Cardiac muscle cell (in vitro differentiated cells and primary cell): Measurements from ENCODE around the gene CHRD. TPM values are rescaled to one million over a fixed set of nuclear protein-coding genes. Genes with fewer than 3 reads are reported as not detected.
"Not testable (repeated sequence)": the region's sequence is repeated elsewhere in the genome, so short reads cannot be mapped to it uniquely, and the experiment has no call there.

Experiments used
- DNase-seq, 2 donors: peaks; one replicate each; pipeline versions ENCODE4 v3.0.0 to v3.0.0-alpha.2; 2010 to 2017; ENCODE audit warnings: low read depth in 1 of 2, low spot score in 1 of 2
- H3K27ac ChIP-seq: fragments of 200-600 bp; sonication (generic); 2 replicates; pipeline ENCODE4 v1.5.1; 2016
- H3K27me3 ChIP-seq: fragments of 200-600 bp; sonication (generic); 2 replicates; pipeline ENCODE4 v1.6.0; 2016; ENCODE audit warnings: control low read depth
- H3K36me3 ChIP-seq: fragments of 200-600 bp; sonication (generic); 2 replicates; pipeline ENCODE4 v1.5.1; 2016; ENCODE audit warnings: control low read depth
- H3K4me1 ChIP-seq: fragments of 200-600 bp; sonication (generic); 2 replicates; pipeline ENCODE4 v1.8.1; 2017; ENCODE audit warnings: low read depth, mild to moderate bottlenecking, mixed run types
- H3K4me3 ChIP-seq: fragments of 200-600 bp; sonication (generic); 2 replicates; pipeline ENCODE4 v1.5.1; 2016; ENCODE audit warnings: mild to moderate bottlenecking
- H3K9me3 ChIP-seq: fragments of 200-600 bp; sonication (generic); 2 replicates; pipeline ENCODE4 v1.5.1; 2017; ENCODE audit warnings: low read depth, mild to moderate bottlenecking, control low read depth
- polyA plus RNA-seq: library from polyadenylated mRNA; unstranded; fragments of >200 nt; fragmentation: Nextera tagmentation; extraction: Ambion mirVana; gene quantifications from 2 replicates; pipeline ENCODE4 v1.2.1, GENCODE V29; 2016
- total RNA-seq: library from RNA; depleted of rRNA; stranded (reverse); fragments of >200 nt; gene quantifications from 2 replicates; pipeline ENCODE4 v1.2.3, GENCODE V29; 2016
- TF ChIP-seq, protein P1 (sequence below): IDR thresholded peaks from 2 replicates; pipeline ENCODE4 v1.5.1; 2012; ENCODE audit warnings: low read depth, mild to moderate bottlenecking, low read length

Gene CHRD
- total and polyA plus RNA-seq, 2 experiments from 2014 or later: 10.8 to 33.0 TPM

DNA sequence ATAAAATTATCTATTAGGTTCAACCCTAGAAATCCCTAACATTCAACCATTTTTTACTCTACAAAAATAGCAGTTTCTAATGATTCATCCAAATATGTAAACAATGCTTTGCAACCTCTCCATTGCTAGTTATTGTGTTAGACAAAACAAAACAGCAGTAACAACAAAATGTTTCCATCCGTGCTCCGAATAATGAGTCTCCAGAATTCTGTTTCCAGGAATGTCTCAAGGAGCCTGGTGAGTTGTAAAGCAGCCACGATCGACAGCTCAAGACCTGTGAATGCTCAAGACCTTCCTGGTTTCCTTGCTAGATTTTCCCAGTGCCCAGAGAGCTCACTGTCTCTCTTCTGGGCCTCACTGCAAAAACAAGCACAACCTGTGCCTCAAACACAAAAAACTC, 49.9 kb downstream of the CHRD start:
- no peak overlapping the region for H3K4me3 ChIP-seq
- no peak overlapping the region for H3K27ac ChIP-seq
- no peaks in the 10 kb centered on the region for H3K4me1 ChIP-seq
- TF ChIP-seq, protein P1, sequence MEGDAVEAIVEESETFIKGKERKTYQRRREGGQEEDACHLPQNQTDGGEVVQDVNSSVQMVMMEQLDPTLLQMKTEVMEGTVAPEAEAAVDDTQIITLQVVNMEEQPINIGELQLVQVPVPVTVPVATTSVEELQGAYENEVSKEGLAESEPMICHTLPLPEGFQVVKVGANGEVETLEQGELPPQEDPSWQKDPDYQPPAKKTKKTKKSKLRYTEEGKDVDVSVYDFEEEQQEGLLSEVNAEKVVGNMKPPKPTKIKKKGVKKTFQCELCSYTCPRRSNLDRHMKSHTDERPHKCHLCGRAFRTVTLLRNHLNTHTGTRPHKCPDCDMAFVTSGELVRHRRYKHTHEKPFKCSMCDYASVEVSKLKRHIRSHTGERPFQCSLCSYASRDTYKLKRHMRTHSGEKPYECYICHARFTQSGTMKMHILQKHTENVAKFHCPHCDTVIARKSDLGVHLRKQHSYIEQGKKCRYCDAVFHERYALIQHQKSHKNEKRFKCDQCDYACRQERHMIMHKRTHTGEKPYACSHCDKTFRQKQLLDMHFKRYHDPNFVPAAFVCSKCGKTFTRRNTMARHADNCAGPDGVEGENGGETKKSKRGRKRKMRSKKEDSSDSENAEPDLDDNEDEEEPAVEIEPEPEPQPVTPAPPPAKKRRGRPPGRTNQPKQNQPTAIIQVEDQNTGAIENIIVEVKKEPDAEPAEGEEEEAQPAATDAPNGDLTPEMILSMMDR: no peak
- no peaks in the 10 kb centered on the region for H3K36me3 ChIP-seq
- no peaks in the 10 kb centered on the region for H3K27me3 ChIP-seq
- H3K9me3 ChIP-seq: no peaks in the 10 kb centered on the region
- DNase-seq: no peak

DNA sequence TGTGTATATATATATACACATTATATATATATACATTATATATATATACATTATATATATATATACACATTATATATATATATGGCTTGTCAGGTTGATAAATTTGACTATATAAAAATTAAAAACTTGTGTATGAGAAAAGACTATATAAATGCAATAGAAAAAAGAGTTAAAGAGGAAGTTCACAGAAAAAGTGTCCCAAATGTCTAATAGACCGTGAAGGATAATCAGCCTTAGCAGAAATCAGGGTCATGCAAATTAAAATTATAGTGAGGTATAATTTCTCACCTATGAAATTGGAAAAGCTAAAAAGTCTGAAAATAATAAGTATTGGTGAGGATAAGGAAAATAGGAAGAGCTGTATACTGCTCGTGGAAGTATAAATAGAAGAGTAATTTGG, 51.1 kb downstream of the CHRD start:
- no peak for DNase-seq

DNA sequence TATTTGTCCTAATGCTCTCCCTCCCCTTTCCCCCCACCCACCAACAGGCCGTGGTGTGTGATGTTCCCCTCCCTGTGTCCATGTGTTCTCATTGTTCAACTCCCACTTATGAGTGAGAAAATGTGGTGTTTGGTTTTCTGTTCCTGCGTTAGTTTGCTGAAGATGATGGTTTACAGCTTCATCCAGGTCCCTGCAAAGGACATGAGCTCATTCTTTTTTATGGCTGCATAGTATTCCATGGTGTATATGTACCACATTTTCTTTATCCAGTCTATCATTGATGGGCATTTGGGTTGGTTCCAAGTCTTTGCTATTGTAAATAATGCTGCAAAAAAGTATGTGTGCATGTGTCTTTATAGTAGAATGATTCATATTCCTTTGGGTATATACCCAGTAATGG, 53.3 kb downstream of the CHRD start:
- H3K4me1 ChIP-seq, DNase-seq, H3K36me3 ChIP-seq, H3K4me3 ChIP-seq, H3K27ac ChIP-seq, H3K9me3 ChIP-seq, H3K27me3 ChIP-seq: not testable (repeated sequence)

More for the DNA sequence above, 51.1 kb downstream of the CHRD start:
- H3K27me3 ChIP-seq: no peaks in the 10 kb centered on the region
- H3K36me3 ChIP-seq: no peaks in the 10 kb centered on the region
- TF ChIP-seq, protein P1: no peak
- no peak overlapping the region for H3K27ac ChIP-seq
- no peak overlapping the region for H3K4me3 ChIP-seq
- H3K4me1 ChIP-seq: no peaks in the 10 kb centered on the region
- no peaks in the 10 kb centered on the region for H3K9me3 ChIP-seq

DNA sequence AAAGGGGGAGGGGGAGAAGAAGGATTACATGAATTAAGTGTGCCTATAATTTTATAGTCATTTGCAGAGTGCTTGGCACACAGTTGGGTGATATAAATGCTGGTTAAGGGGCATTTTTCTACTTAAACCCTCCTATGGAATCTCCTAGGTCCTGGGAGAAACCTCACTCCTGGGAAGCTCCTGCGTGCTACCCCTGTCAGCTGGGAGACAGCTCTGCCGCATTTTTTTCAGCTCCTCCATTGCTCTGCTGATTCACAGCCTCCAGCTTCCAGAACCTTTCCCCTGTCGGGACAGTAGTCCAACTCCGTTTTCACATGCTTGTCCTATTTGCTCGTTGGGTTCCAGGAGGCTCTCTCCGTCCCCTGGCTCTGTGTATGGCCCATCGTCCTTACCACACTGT, 59.2 kb downstream of the CHRD start:
- no peak overlapping the region for H3K4me3 ChIP-seq
- no peak for DNase-seq
- H3K27ac ChIP-seq: no peak overlapping the region
- no peaks in the 10 kb centered on the region for H3K9me3 ChIP-seq
- H3K4me1 ChIP-seq: peaks cover 22% of the 10 kb centered on the region
- no peaks in the 10 kb centered on the region for H3K36me3 ChIP-seq
- no peaks in the 10 kb centered on the region for H3K27me3 ChIP-seq
- TF ChIP-seq, protein P1: no peak

Other genes with a start within 250 kb of the CHRD start
- 38.2 and 82.1 TPM in 2 replicates for gene EIF2B5, start 244.7 kb upstream of the CHRD start, total RNA-seq
- 55.7 and 57.5 TPM in 2 replicates for gene EIF2B5, start 244.7 kb upstream of the CHRD start, polyA plus RNA-seq
- 96.3 and 135 TPM in 2 replicates for gene DVL3, start 224.7 kb upstream of the CHRD start, total RNA-seq
- 150 and 180 TPM in 2 replicates for gene DVL3, start 224.7 kb upstream of the CHRD start, polyA plus RNA-seq
- 399 and 408 TPM in 2 replicates for gene AP2M1, start 205.2 kb upstream of the CHRD start, total RNA-seq
- 551 and 577 TPM in 2 replicates for gene AP2M1, start 205.2 kb upstream of the CHRD start, polyA plus RNA-seq
- 50.2 and 50.7 TPM in 2 replicates for gene ABCF3, start 193.9 kb upstream of the CHRD start, total RNA-seq
- 74.4 and 78.5 TPM in 2 replicates for gene ABCF3, start 193.9 kb upstream of the CHRD start, polyA plus RNA-seq
- gene VWA5B2, start 150.5 kb upstream of the CHRD start, total RNA-seq: 0.11 TPM in 1 of 2 replicates, not detected in the other
- 0.40 TPM in 1 of 2 replicates, not detected in the other for gene VWA5B2, start 150.5 kb upstream of the CHRD start, polyA plus RNA-seq
- 40.2 and 48.8 TPM in 2 replicates for gene ALG3, start 131.1 kb upstream of the CHRD start, total RNA-seq
- 52.4 and 69.1 TPM in 2 replicates for gene ALG3, start 131.1 kb upstream of the CHRD start, polyA plus RNA-seq
- 4.3 and 12.8 TPM in 2 replicates for gene EEF1AKMT4, start 130.4 kb upstream of the CHRD start, total RNA-seq
- 5.1 and 10.6 TPM in 2 replicates for gene EEF1AKMT4, start 130.4 kb upstream of the CHRD start, polyA plus RNA-seq
- gene CAMK2N2, start 118.5 kb upstream of the CHRD start, total RNA-seq: not detected in 2 replicates
- gene CAMK2N2, start 118.5 kb upstream of the CHRD start, polyA plus RNA-seq: 0.27 TPM in 1 of 2 replicates, not detected in the other
- not detected in 2 replicates for gene ECE2, start 104.0 kb upstream of the CHRD start, total RNA-seq
- not detected in 2 replicates for gene ECE2, start 104.0 kb upstream of the CHRD start, polyA plus RNA-seq
- 314 and 456 TPM in 2 replicates for gene PSMD2, start 80.8 kb upstream of the CHRD start, total RNA-seq
- gene PSMD2, start 80.8 kb upstream of the CHRD start, polyA plus RNA-seq: 390 and 464 TPM in 2 replicates
- gene EIF4G1, start 65.4 kb upstream of the CHRD start, total RNA-seq: 269 and 275 TPM in 2 replicates
- 166 and 184 TPM in 2 replicates for gene EIF4G1, start 65.4 kb upstream of the CHRD start, polyA plus RNA-seq
- gene FAM131A, start 42.5 kb upstream of the CHRD start, total RNA-seq: 22.1 and 34.3 TPM in 2 replicates
- gene FAM131A, start 42.5 kb upstream of the CHRD start, polyA plus RNA-seq: 9.6 and 16.0 TPM in 2 replicates
- gene CLCN2, start 18.4 kb upstream of the CHRD start, total RNA-seq: 13.1 and 18.4 TPM in 2 replicates
- 10.3 and 12.3 TPM in 2 replicates for gene CLCN2, start 18.4 kb upstream of the CHRD start, polyA plus RNA-seq
- gene POLR2H, start 18.3 kb upstream of the CHRD start, total RNA-seq: 112 and 122 TPM in 2 replicates
- gene POLR2H, start 18.3 kb upstream of the CHRD start, polyA plus RNA-seq: 96.2 and 107 TPM in 2 replicates
- 3.0 and 3.1 TPM in 2 replicates for gene THPO, start 1.8 kb upstream of the CHRD start, total RNA-seq
- gene THPO, start 1.8 kb upstream of the CHRD start, polyA plus RNA-seq: 3.1 and 3.5 TPM in 2 replicates
- 132 and 170 TPM in 2 replicates for gene EPHB3, start 181.7 kb downstream of the CHRD start, total RNA-seq
- gene EPHB3, start 181.7 kb downstream of the CHRD start, polyA plus RNA-seq: 142 and 206 TPM in 2 replicates